HG02610 (cell line): Measurements from ENCODE around the gene AGTRAP.

ENCODE experiments used
- ATAC-seq: cut with Tn5 transposase; IDR thresholded peaks from one replicate; pipeline ENCODE4 v1.9.1; 2021; ENCODE audit warnings: mild to moderate bottlenecking, moderate library complexity; ENCODE audit not compliant: unreplicated experiment

Gene AGTRAP

DNA sequence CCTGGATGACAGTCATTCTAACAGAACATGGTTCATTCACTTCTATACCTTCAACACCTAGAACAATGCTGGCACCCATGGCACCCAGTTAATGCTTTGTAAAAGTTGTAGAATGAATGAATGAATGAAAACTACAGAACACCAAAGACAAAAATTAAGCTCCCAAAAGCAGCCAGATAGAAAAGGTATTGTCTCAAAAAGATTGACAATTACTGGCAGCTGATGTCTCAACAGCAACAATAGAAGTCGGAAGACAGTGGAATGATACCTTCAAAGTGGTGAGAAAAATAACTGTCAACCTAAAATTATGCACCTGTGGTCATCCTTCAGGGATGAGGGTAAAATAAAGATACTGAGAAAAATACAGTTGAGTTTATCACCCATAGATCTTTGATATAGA lies 21.1 kb downstream of the AGTRAP start:
- ATAC-seq, result no peak

DNA sequence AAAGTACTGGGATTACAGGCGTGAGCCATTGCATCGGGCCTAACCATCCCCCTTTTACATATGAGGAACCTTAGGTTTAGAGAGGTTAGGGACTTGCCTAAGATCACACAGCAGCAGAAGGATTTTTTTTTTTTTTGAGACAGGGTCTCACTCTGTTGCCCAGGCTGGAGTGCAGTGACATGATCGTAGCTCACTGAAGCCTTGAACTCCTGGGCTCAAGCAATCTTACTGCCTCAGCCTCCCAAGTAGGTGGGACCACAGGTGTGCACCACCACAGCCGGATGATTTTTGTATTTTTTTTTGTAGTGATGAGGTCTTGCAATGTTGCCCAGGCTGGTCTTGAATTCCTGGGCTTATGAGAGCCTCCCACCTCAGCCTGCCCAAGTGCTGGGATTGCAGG lies 23.9 kb downstream of the AGTRAP start:
- ATAC-seq, result no peak

DNA sequence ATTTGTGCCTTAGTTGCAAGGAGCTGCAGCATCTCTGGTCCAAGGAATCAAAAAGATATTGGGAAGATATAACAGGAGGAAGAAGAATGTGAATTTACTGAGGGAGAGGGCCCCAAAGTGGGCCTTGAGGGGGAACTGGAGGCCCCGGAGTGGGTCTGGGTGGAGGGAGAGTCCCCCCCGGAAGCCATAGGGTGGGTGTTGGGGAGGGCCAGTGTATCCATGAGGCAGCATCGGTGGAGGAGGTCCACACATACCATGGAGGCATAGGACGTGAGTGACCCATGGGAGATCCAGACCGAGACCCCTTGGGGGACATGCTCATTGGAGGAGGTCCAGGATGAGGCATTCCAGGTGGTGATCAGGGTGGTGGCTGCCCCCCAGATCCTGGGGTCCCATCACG lies 25.3 kb downstream of the AGTRAP start:
- no peak for ATAC-seq

DNA sequence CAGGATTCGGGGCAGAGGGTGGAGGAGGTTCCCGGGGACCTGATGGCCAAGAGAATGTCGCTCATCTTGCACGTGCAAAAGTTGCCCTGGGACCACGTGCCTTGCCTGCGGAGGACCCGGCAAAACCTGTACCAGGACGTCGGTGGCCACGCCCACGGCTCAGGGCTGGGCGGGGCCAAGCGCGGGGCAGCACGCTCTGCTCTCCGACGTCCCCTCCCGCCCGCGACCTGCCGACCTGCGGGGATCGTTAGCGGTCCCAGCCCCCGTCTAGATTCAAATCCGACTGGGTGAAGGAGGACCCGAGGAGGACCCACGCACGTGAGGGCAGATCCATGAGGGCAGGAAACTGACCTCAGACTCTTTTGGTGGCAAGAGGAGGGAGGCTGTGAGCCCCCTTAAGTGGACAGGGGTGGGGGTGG lies 26.1 kb downstream of the AGTRAP start, which contains the start of gene C1orf167:
Gene C1orf167 (plus strand): TSS at position 206 of the 419 bp plus-strand sequence. CDS start 2,208 bp downstream, outside the sequence.
- ATAC-seq, result no peak

DNA sequence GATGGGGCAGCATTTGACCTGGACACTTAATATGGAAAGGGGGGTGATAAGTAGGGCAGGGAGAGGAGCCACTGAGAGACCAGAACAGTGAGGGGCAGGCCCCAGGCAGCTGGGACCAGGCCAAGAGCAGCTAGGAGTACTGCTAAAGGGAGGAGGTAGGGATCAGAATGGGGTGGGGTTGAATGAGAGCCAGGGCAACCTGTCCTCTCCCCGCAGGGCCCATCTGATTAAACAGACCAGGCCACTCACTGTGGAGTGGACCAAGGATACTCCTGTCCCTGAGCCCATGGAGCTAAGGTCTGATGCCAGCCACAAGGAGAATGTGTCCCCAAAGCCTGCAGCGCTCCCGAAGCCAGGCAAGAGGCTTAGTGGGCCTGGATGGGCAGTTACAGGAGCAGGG lies 28.2 kb downstream of the AGTRAP start:
- no peak for ATAC-seq

DNA sequence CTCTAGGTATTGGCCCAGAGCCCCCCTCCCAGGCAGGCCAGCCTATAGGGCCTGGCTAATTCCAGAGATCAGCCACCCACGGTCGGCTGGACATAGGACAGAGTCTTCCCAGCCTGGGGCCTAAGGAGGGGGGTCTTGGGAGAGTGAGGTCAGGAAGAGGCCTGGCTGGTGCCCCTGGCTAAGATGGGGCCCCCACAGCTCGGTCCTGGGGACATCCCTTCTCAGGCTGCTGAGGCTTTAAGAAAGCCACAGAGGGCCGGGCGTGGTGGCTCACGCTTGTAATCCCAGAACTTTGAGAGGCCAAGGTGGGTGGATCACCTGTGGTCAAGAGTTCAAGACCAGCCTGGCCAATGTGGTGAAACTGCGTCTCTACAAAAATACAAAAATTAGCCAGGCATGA lies 28.6 kb downstream of the AGTRAP start:
- ATAC-seq, result no peak

DNA sequence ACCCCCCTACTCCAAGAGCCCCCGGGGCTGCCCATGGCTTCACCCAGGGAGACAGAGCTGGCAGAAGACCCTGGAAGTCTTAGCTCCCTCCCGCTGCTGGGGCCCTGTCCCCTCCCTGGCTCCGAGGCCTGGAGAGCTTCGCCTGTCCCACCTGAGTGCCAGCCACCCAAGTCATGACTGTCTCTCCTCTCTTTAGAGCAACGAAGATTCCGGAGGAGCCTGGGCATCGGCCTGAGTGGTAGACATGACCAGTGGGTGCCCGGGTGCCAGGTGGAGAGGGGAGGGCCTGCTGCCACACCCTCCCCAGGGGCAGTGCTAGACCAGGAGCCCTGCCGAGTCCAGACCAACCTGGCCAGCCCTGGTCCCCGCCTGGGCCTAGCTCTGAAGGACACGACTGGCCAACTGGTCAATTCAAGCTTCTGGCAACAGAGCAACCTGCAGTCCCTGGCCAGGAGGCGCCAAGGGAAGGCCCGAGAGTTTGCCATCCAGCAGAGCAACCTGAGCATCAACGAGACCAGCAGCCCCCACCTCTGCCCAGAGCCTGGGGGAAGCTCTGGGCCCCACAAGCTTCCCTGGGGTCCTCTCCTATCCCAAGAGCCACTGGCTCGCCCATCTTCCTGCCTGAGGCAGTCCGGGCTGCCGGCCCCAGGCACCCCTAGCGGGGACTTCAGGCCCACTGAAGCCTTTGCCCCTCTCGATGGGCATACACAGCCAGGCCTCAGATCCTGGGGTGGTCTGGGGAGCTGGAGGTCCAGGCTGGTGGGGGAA lies 29.9 kb downstream of the AGTRAP start:
- ATAC-seq, result no peak

DNA sequence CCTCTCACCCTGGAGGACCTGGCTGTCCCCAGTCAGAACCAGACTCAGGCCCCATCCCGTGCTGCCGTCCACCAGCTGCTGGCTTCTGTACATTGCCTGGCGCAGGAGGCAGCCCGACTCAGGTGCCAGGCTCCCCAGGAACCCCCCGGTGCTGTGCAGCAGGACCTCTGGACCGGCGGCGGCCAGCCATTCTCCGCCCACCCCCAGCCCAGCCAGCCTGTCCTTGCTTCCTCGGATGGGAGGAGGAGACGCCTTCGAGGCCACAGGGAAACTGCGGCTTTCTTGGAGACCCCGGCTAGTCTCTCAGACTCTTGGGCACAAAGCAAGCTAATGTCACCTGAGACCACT lies 30.5 kb downstream of the AGTRAP start:
- ATAC-seq, result no peak

DNA sequence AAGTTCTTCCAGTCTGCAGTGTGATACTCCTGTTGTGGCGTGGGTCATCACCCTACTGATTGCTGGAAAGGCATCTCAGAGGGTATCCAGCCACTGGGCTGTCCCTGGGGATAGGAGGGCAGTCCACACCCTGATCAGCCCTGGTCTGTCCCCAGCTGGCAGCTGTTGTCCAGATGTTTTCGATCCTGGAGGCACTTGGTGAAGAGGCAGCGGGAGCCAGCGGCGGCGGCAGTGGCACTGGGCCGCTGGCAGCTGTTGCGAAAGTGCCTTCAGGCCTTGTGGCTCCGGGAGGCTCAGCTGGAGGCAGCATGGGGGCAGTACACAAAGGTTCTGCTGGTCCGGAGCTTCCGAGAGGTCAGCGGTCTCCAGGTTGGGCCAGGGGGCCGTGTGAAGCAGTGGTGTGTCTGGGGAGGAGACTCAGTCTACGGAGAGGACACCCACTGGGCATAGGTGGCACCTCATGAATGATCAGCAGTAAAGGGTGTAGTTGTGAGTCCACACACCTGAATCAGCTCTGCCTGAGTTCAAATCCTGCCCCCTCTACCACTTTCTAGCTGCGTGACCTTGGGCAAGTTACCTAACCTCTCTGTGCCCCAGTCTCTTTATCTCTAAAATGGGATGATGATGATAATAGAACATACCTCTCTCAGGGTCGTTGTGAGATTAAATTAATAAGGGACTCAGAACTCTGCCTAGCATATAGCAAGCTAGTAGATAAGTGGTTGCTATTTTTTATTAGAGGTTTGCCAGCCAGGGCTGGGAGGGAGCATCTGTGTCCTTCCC lies 32.2 kb downstream of the AGTRAP start:
- ATAC-seq, result no peak

DNA sequence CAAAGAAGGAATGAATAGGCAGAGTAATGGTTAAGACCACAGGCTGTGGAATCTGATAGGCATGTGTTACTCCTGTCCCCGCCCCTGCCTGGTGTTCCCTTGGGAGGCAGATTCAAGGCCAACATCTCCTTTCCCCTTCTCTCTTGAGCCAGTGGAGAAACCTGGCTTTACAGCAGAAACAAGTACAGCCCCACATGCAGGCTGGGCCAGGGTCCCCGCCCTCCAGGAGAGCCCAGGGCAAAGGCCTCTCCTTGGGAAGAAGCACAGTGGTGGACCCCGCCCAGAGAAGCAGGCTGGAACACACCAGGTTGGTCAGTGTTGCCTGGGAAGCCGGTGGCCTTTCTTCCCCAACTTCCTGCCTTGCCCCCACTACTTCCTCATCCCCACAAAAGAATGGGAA lies 32.9 kb downstream of the AGTRAP start:
- ATAC-seq, result no peak

DNA sequence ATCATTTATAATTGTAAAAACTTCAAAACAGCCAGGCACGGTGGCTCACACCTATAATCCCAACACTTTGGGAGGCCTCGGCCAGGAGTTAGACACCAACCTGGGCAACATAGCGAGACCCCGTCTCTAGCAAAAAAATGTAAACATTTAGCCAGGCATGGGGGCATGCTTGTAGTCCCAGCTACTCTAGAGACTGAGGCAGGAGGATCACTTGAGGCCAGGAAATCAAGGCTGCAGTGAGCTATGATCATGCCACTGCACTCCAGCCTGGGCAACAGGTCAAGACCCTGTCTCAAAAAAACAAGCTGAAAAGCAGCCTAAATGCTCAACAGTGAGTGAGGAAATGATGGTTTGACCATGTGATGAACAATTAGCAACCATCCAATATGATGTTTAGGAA lies 33.3 kb downstream of the AGTRAP start:
- ATAC-seq, result no peak

DNA sequence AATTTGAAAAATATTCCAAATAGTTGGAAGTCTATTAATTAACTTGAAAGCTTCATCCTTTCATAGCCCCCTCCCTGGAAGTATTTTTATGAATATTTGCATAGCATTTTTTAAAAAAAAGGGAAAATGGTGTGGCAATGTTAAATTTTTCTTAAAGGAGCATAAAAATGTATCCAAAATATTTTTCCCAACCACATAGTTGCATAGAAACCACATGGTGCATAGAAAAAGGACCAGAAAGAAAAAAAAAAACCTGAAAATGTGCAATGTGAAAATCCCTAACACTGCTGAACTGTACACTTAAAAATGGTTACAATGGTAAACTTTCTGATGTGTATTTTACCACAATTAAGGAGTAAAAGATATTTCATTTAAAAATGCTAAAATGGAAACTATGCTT lies 34.1 kb downstream of the AGTRAP start:
- no peak for ATAC-seq

DNA sequence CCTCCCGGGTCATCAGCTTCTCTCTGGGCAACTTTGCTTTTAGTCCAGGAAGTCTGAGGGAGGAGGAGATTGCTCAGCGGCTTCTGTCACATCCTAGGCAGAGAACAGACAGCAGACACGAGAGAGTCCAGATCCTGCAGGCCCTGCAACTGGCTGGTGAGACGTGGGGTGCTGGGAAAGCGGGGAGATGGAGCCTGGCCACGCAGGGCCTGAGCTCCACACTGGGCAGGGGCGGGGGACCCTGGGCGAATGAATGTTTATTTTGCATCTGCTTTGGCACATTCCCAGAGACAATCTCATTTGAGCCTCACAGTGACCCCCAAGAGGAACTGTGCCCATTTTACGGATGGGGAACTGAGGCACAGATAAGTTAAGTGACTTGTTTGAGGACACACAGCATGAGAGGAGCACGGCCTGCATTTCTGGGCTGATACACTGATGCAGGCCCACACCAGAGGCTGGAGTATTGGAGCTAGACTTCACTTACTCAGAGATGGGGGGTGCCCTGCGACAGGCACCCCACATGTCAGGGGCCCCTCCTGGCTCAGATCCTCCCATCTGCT lies 35.6 kb downstream of the AGTRAP start:
- no peak for ATAC-seq

DNA sequence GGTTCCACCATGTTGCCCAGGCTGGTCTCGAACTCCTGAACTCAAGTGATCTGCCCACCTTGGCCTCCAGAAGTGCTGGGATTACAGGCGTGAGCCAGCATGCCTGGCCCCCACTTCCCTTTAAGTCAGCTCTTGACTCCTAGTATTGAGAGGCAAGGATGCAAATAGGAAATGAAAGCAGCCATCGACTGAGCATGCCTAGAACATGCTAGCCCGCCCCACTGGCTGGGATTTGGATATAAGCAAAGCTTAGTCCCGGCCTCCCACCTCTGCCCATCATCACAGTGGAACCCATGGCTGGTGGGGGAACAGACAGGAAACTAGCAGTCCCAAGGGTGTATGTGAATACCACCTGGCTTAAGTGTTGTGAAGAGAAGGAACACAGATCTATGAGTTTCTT lies 36.5 kb downstream of the AGTRAP start:
- ATAC-seq, result no peak

DNA sequence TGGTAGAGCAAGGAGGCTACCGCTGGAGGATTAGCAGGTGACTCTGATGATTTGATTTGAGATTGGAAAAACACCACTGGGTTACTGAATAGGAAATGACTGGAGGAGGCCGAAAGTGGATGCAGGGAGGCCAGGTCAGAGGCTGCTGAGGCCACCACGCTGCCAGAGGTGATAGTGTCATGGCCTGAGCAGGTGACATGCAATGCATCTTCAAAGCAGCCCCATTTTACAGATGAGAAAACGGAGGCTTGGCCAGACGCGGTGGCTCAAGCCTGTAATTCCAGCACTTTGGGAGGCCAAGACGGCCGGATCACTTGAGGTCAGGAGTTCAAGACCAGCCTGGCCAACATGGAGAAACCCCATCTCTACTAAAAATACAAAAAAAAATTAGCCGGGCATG lies 38.8 kb downstream of the AGTRAP start:
- no peak for ATAC-seq

DNA sequence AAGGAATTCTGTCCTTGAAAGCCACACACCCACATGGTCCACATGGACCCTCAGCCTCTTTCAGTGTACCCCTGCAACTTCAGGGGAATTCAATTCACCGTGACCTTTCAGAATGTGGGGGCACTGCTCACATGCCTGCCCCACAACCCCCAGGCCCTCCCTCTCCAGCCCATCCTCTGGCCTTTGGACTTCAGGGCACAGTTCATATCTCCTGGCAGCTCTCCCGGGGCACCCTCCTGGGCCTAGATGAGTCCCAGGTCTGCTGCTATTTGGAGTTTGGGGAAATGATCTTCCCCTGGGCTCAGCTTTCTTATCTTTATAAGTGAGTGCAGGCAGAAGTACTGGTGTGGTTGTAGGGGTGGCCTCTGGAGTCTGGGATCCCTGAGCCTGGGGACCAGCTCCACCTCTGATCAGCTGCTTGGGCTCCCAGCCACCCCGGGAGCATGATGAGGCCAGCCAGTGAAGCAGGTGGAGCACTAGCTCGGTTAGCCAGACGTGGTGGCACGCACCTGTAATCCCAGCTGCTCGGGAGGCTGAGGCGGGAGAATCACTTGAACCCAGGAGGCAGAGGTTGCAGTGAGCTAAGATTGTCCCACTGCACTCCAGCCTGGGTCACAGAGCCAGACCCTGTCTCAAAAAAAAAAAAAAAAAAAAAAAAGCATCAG lies 41.9 kb downstream of the AGTRAP start:
- ATAC-seq, result no peak

DNA sequence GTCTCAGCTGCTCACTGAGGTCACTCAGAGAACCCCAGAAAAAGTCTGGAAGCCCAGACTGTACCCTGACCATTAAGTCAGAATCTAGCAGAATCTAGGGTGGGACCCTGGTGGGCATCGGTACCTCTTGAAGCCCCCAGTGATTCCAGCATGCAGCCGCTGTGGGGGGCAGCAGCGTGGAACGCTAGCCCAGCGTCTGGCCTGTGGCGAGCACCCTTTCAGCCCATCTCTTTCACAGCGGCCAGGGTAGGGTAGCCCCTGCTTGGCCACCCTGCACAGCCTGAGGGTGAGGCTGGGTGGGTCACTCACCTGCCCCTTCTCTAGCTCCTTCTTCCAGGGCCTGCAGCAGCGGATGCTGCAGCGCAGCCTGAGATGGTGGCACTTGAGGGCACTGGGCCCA lies 42.4 kb downstream of the AGTRAP start:
- ATAC-seq, result no peak

DNA sequence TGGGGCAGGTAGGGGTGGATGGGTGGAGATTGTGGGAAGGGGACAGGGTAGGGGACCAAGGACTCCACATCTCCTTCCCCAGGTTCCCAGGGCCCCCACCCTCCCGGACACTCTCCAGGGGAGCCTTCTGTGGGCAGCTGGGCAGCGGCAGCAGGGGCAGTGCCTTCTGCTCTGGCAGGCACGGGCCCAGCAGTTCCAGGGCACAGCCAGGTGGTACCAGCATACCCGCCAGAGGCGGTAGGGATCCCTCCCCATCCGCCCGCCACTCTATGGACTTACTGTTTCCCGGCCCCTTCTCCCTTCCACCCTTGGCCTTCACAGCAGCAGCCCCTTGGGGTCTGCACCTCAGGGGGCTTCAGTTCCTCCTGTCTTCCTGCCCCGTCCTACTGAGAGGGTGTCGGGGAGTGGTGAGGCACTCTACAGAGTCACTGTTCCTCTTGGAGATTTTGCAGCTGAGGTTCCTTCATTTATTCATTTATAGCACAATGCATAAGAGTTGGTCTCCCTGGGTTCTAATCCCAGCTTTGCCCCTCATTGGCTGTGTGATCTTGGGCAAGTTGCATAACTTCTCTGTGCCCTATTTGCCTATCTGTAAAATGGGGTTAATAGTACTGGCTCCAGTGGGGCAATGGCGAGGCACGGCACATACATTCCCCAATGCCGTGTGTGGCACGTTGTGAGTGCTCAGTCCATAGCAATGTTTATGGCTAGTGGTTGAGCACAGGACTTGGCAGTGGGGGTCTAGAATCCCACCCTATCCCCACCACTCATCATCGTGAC lies 43.1 kb downstream of the AGTRAP start:
- ATAC-seq, result no peak

DNA sequence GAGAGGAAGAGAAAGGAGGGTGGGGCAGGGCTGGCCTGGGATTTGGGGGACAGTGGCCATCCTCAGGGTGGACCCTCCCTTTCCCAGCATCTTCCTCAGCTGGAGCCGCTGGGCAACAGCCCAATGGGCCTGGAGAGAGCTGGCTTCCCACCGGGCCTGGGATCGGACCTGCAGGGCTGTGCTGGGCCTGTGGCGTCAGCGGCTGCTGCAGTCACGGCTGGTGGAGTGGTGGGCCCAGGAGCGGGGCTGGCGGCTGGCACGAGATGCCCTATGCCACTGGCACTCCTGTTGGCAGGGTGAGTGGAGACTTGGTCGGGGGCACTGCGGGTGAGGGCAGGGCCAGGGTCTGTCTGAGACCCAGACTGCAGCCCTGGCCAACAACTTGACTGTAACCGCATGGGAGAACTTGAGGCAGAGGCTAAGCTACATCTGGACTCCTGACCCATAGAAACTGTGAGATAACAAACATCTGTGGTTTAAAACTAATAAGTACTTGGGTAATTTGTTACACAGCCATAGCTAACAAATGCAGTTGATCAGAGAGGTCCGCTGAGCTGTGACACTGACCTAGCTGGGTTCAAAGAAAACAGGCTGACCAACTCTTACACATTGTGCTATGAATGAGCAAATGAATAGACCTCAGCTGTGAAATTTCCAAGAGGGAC lies 43.9 kb downstream of the AGTRAP start:
- ATAC-seq, result no peak
